IMR-90 (cell line): ENCODE data around the gene POLR1E. TPM values are rescaled to one million over a fixed set of nuclear protein-coding genes. Genes with fewer than 3 reads are reported as not detected.

ENCODE experiments used
- ATAC-seq: fragments of 200-7000 bp; cut with Tn5 transposase; 2 replicates; pipeline ENCODE4 v1.9.1; 2020; ENCODE audit warnings: low read depth, mild to moderate bottlenecking, moderate library complexity
- BruUV-seq: library from RNA; stranded (reverse); fragments of 400-500 nt; replicated peaks from 2 replicates; lab custom pipeline; 2021; lab: Mats Ljungman, UMichigan
- CTCF ChIA-PET: fragments of 300-600 bp; formaldehyde crosslinking; extraction: SDS; loops from one replicate; lab custom pipeline; 2021; ENCODE audit warnings: antibody characterized with exemption; lab: Yijun Ruan, JAX
- POLR2A ChIA-PET: fragments of 300-600 bp; sonication (Branson Sonifier 250); formaldehyde crosslinking; loops from one replicate; lab custom pipeline; 2022; ENCODE audit warnings: antibody characterized with exemption; ENCODE audit not compliant: unreplicated experiment; lab: Charles Lee
- DNase-seq: peaks from one replicate; pipeline ENCODE4 v3.0.0; 2013
- H2AFZ ChIP-seq: replicated peaks from 2 replicates; pipeline ENCODE3; 2013; ENCODE audit warnings: low read length, mild to moderate bottlenecking; ENCODE audit not compliant: poor library complexity
- H2AK5ac ChIP-seq: 2 replicates; pipeline ENCODE4 v1.6.1; 2013; ENCODE audit warnings: low read depth, low read length, inconsistent platforms
- H2AK9ac ChIP-seq: replicated peaks from 2 replicates; pipeline ENCODE3; 2013; ENCODE audit warnings: mild to moderate bottlenecking, low read depth, low read length, moderate library complexity; ENCODE audit not compliant: poor library complexity
- H2BK120ac ChIP-seq: 2 replicates; pipeline ENCODE4 v1.6.1; 2013; ENCODE audit warnings: low read depth, low read length, inconsistent platforms
- H2BK15ac ChIP-seq: 3 replicates; pipeline ENCODE4 v1.6.1; 2013; ENCODE audit warnings: low read depth, low read length, inconsistent platforms
- H2BK20ac ChIP-seq: 2 replicates; pipeline ENCODE4 v1.6.1; 2013; ENCODE audit warnings: low read depth, mild to moderate bottlenecking, inconsistent platforms, low read length, moderate library complexity
- H2BK5ac ChIP-seq: 2 replicates; pipeline ENCODE4 v1.6.1; 2013; ENCODE audit warnings: mild to moderate bottlenecking, low read depth, low read length, inconsistent platforms; ENCODE audit not compliant: poor library complexity, severe bottlenecking
- H3K14ac ChIP-seq: replicated peaks from 2 replicates; pipeline ENCODE4 v1.6.1; 2013; ENCODE audit warnings: low read depth, low read length, inconsistent platforms
- H3K18ac ChIP-seq: 2 replicates; pipeline ENCODE4 v1.6.1; 2013; ENCODE audit warnings: low read depth, low read length, control low read depth
- H3K23ac ChIP-seq: 2 replicates; pipeline ENCODE4 v1.6.1; 2013; ENCODE audit warnings: low read depth, low read length, inconsistent platforms
- H3K27ac ChIP-seq: 2 replicates; pipeline ENCODE4 v1.5.1; 2013; ENCODE audit warnings: mild to moderate bottlenecking, control low read depth, low read length; ENCODE audit not compliant: insufficient read depth
- H3K27me3 ChIP-seq: 2 replicates; pipeline ENCODE4 v1.6.1; 2013; ENCODE audit warnings: low read length; ENCODE audit not compliant: control insufficient read depth, insufficient read depth
- H3K36me3 ChIP-seq: 2 replicates; pipeline ENCODE4 v1.6.1; 2013; ENCODE audit warnings: low read length, mixed read lengths; ENCODE audit not compliant: control insufficient read depth, insufficient read depth
- H3K4ac ChIP-seq: 2 replicates; pipeline ENCODE4 v1.6.1; 2013; ENCODE audit warnings: low read depth, low read length, inconsistent platforms
- H3K4me1 ChIP-seq: 2 replicates; pipeline ENCODE4 v1.6.1; 2013; ENCODE audit warnings: low read length, mixed read lengths; ENCODE audit not compliant: control insufficient read depth, insufficient read depth
- H3K4me2 ChIP-seq: 2 replicates; pipeline ENCODE4 v1.6.1; 2013; ENCODE audit warnings: low read depth, mild to moderate bottlenecking, control low read depth, low read length, moderate library complexity
- H3K4me3 ChIP-seq: 2 replicates; pipeline ENCODE4 v1.5.1; 2013; ENCODE audit warnings: low read depth, mild to moderate bottlenecking, control low read depth, low read length, moderate library complexity; ENCODE audit not compliant: insufficient read depth
- H3K56ac ChIP-seq: 2 replicates; pipeline ENCODE4 v1.6.1; 2013; ENCODE audit warnings: low read length, inconsistent platforms; ENCODE audit not compliant: insufficient read depth; ENCODE audit errors: extremely low read depth
- H3K79me1 ChIP-seq, 2 experiments: 2 replicates each; pipeline ENCODE4 v1.6.1; 2013; ENCODE audit warnings: low read length in 2 of 2, inconsistent platforms in 1 of 2, low read depth in 1 of 2
- H3K9ac ChIP-seq: 2 replicates; pipeline ENCODE4 v1.6.1; 2013; ENCODE audit warnings: low read depth, low read length, control low read depth
- H3K9me1 ChIP-seq: 2 replicates; pipeline ENCODE4 v1.6.1; 2013; ENCODE audit warnings: low read length, inconsistent platforms; ENCODE audit not compliant: insufficient read depth
- H3K9me3 ChIP-seq: 2 replicates; pipeline ENCODE4 v1.6.1; 2013; ENCODE audit warnings: low read length; ENCODE audit not compliant: control insufficient read depth, insufficient read depth
- H4K20me1 ChIP-seq: 2 replicates; pipeline ENCODE4 v1.6.1; 2013; ENCODE audit warnings: low read length, inconsistent platforms; ENCODE audit not compliant: insufficient read depth
- H4K5ac ChIP-seq: 2 replicates; pipeline ENCODE4 v1.6.1; 2013; ENCODE audit warnings: mild to moderate bottlenecking, low read depth, low read length, control low read depth
- H4K8ac ChIP-seq, 2 experiments: 2 replicates each; pipeline ENCODE4 v1.6.1; 2013; ENCODE audit warnings: low read depth in 2 of 2, low read length in 2 of 2, control low read depth in 1 of 2, inconsistent platforms in 1 of 2
- H4K91ac ChIP-seq: 2 replicates; pipeline ENCODE4 v1.6.1; 2013; ENCODE audit warnings: low read depth, low read length, inconsistent platforms; ENCODE audit not compliant: insufficient read depth
- BHLHE40 ChIP-seq: fragments of 150-350 bp; IDR thresholded peaks from 2 replicates; pipeline ENCODE4 v1.6.1; 2016; ENCODE audit warnings: mild to moderate bottlenecking, low read depth, low read length
- CEBPB ChIP-seq: IDR thresholded peaks from 2 replicates; pipeline ENCODE4 v1.6.1; 2012; ENCODE audit warnings: low read depth, low read length, improper control_type of control experiment
- CHD1 ChIP-seq: IDR thresholded peaks from 2 replicates; pipeline ENCODE4 v1.6.1; 2012; ENCODE audit warnings: low read depth, low read length, improper control_type of control experiment
- CTCF ChIP-seq: conservative IDR thresholded peaks from 2 replicates; pipeline ENCODE4 v1.5.1; 2012; ENCODE audit warnings: mild to moderate bottlenecking, low read depth, low read length, improper control_type of control experiment
- ELK1 ChIP-seq: fragments of 150-350 bp; IDR thresholded peaks from 2 replicates; pipeline ENCODE4 v1.6.1; 2016; ENCODE audit warnings: low read depth, mild to moderate bottlenecking, low read length, moderate library complexity, borderline replicate concordance
- FOS ChIP-seq: fragments of 150-350 bp; IDR thresholded peaks from 2 replicates; pipeline ENCODE4 v1.6.1; 2016; ENCODE audit warnings: low read depth, low read length
- MAFK ChIP-seq: IDR thresholded peaks from 2 replicates; pipeline ENCODE4 v1.6.1; 2012; ENCODE audit warnings: low read depth, low read length, improper control_type of control experiment
- MXI1 ChIP-seq: IDR thresholded peaks from 2 replicates; pipeline ENCODE4 v1.6.1; 2012; ENCODE audit warnings: low read depth, mild to moderate bottlenecking, low read length, moderate library complexity, borderline replicate concordance
- NFE2L2 ChIP-seq: fragments of 150-350 bp; IDR thresholded peaks from 2 replicates; pipeline ENCODE4 v1.6.1; 2016; ENCODE audit warnings: low read depth, mild to moderate bottlenecking, low read length
- POLR2A ChIP-seq: IDR thresholded peaks from 2 replicates; pipeline ENCODE4 v1.6.1; 2012; ENCODE audit warnings: mild to moderate bottlenecking, low read depth, low read length
- RAD21 ChIP-seq: IDR thresholded peaks from 2 replicates; pipeline ENCODE4 v1.6.1; 2012; ENCODE audit warnings: low read length, improper control_type of control experiment
- RCOR1 ChIP-seq: IDR thresholded peaks from 2 replicates; pipeline ENCODE4 v1.6.1; 2012; ENCODE audit warnings: mild to moderate bottlenecking, low read length, improper control_type of control experiment; ENCODE audit not compliant: insufficient replicate concordance
- RFX5 ChIP-seq: IDR thresholded peaks from 2 replicates; pipeline ENCODE4 v1.8.0; 2012; ENCODE audit warnings: low read depth, mild to moderate bottlenecking, low read length, moderate library complexity
- WGBS, 2 experiments: methylation state at CpG; one replicate each; pipeline versions ENCODE4 v1.1.5 to v1.1.7; 2013; ENCODE audit warnings: missing lambda C conversion rate in 2 of 2; ENCODE audit not compliant: insufficient read length in 1 of 2; ENCODE audit errors: extremely low coverage in 2 of 2; 5-methylcytosine and 5-hydroxymethylcytosine counted together
- dilution Hi-C: fragments of 300-500 bp; cut with HindIII; formaldehyde crosslinking; loops from one replicate; pipeline ENCODE4 v1.14.3; 2018; ENCODE audit warnings: low sequenced_read_pairs; ENCODE audit not compliant: unreplicated experiment
- in situ Hi-C: fragments of 300-500 bp; cut with MboI; formaldehyde crosslinking; loops from 3 replicates; pipeline ENCODE4 v1.14.3; 2019; ENCODE audit warnings: low sequenced_read_pairs, inconsistent platforms, mixed read lengths
- intact Hi-C: fragments of 100-400 bp; cut with micrococcal nuclease; formaldehyde crosslinking; loops from 2 replicates; pipeline ENCODE4 v1.10.0; 2022
- polyA plus RNA-seq, 3 experiments: library from polyadenylated mRNA; depleted of rRNA; stranded (reverse); fragments of >200 nt; gene quantifications; 2 replicates each; pipeline ENCODE4 v1.2.3, GENCODE V29; 2012; ENCODE audit warnings: low replicate concordance in 1 of 3
- total RNA-seq: library from RNA; depleted of rRNA; stranded (reverse); fragments of >200 nt; gene quantifications from 2 replicates; pipeline ENCODE4 v1.2.3, GENCODE V29; 2012

Gene POLR1E
- total and polyA plus RNA-seq, 2 of the 4 experiments (the other 2 are of a cell fraction) = 48.0 to 71.9 TPM

GRCh38 chr9:37496020-37496419, 10.3 kb downstream of the POLR1E start:
- intact Hi-C loops = no loop called here
- no peak overlapping the region for H3K27ac ChIP-seq
- H4K5ac ChIP-seq = no peak overlapping the region
- no peak overlapping the region for H3K56ac ChIP-seq
- H2BK120ac ChIP-seq = no peak overlapping the region
- BruUV-seq = no TSS peak
- H3K4ac ChIP-seq = no peak overlapping the region
- in situ Hi-C loops = loop anchor here (25.0 kb wide), 2 partner anchors 566 to 866 kb away; partner anchors contain the start of gene SHB
- no peak overlapping the region for H3K23ac ChIP-seq
- H2AK9ac ChIP-seq = no peak overlapping the region
- CTCF ChIA-PET = interaction anchor here (0.6 kb wide), 1 partner anchor 67 kb away, joined by 3 read pairs; no protein-coding TSS in a partner anchor
- no peaks in the 10 kb centered on the region; the same call in 1 of the 2 replicates for H4K20me1 ChIP-seq
- no peak overlapping the region for H3K9ac ChIP-seq
- H2BK5ac ChIP-seq = no peak overlapping the region
- no peak overlapping the region for H3K14ac ChIP-seq
- POLR2A ChIA-PET = interaction anchor here (0.7 kb wide), 1 partner anchor 16 kb away, joined by 10 read pairs; no protein-coding TSS in a partner anchor
- no peaks in the 10 kb centered on the region for H3K4me1 ChIP-seq
- H3K36me3 ChIP-seq = peaks cover 62% of the 10 kb centered on the region
- no peak overlapping the region for H4K91ac ChIP-seq
- no peak overlapping the region for H3K18ac ChIP-seq
- H3K4me3 ChIP-seq = no peak overlapping the region
- no peak for ATAC-seq
- no peak overlapping the region for H2AK5ac ChIP-seq
- TF ChIP-seq ELK1 (no peak), POLR2A (no peak), RCOR1 (no peak), CTCF (no peak), FOS (no peak), MAFK (no peak), BHLHE40 (no peak), MXI1 (no peak), RAD21 (no peak), NFE2L2 (no peak), CHD1 (no peak), RFX5 (no peak), CEBPB (no peak)
- 100% methylated on average over 1 of the region's 4 CpGs; no CpG with 5 or more reads in 1 of the 2 experiments for WGBS, 2 experiments
- no peak for DNase-seq
- H2BK20ac ChIP-seq = no peak overlapping the region
- dilution Hi-C loops = no loop called here
- no peaks in the 10 kb centered on the region for H3K9me3 ChIP-seq
- H3K4me2 ChIP-seq = no peak overlapping the region
- no peak overlapping the region for H2BK15ac ChIP-seq
- H3K9me1 ChIP-seq = peaks cover 4% of the 10 kb centered on the region
- H2AFZ ChIP-seq = no peak overlapping the region
- H3K79me1 ChIP-seq = peaks cover 21% of the 10 kb centered on the region in 2 experiments
- H4K8ac ChIP-seq = no peak overlapping the region
- no peaks in the 10 kb centered on the region for H3K27me3 ChIP-seq
